ENCODE measurements around the gene SLC46A3.

Gene SLC46A3

GRCh38 chr13:28671126-28671792, 47.5 kb downstream of the SLC46A3 start:
- no peak for DNase-seq

- no peak for DNase-seq
Observed at GRCh38 chr13:28666897-28667488, 51.8 kb downstream of the SLC46A3 start.

GRCh38 chr13:28659621-28659970, 59.2 kb downstream of the SLC46A3 start:
- DNase-seq: no peak

- peak; percentile 98 for DNase-seq
Observed at GRCh38 chr13:28658796-28659620, 59.8 kb downstream of the SLC46A3 start, which contains the start of gene POMP. TSS of gene POMP (plus strand) at chr13:28659130. CDS start at chr13:28659185, 55 bp downstream.

GRCh38 chr13:28658539-28658795, 60.3 kb downstream of the SLC46A3 start:
- no peak for DNase-seq

- no peak for DNase-seq
Observed at GRCh38 chr13:28657784-28658538, 60.8 kb downstream of the SLC46A3 start.

- DNase-seq: no peak
Observed at GRCh38 chr13:28655561-28655960, 63.2 kb downstream of the SLC46A3 start.

- DNase-seq: no peak
Observed at GRCh38 chr13:28654276-28654675, 64.5 kb downstream of the SLC46A3 start.

GRCh38 chr13:28653111-28653510, 65.7 kb downstream of the SLC46A3 start:
- no peak for DNase-seq

- DNase-seq: no peak
Observed at GRCh38 chr13:28651810-28652401, 66.9 kb downstream of the SLC46A3 start.

GRCh38 chr13:28650284-28650683, 68.5 kb downstream of the SLC46A3 start:
- no peak for DNase-seq

Measured in activated effector memory CD4-positive, alpha-beta T cell treated with anti-CD3 and anti-CD28 coated beads, Interleukin-2, amount 50 U/mL, for 16 hours (primary cell).